Vagina (tissue), 2 donors: ENCODE data around the gene TSEN2. TPM values are rescaled to one million over a fixed set of nuclear protein-coding genes. Genes with fewer than 3 reads are reported as not detected.
A peak's percentile ranks its signal among the peaks of the same experiment; 100 is the strongest.

ENCODE experiments used
- DNase-seq, 2 donors: peaks; one replicate each; pipeline ENCODE4 v3.0.0-alpha.2; 2017; ENCODE audit errors: extremely low spot score in 2 of 2
- H3K27ac ChIP-seq: fragments of 200-600 bp; sonication (generic); one replicate; pipeline ENCODE4 v1.5.1; 2019
- H3K27me3 ChIP-seq: fragments of 200-600 bp; sonication (generic); one replicate; pipeline ENCODE4 v1.5.1; 2019
- H3K36me3 ChIP-seq, 2 donors: fragments of 200-600 bp; sonication (generic); one replicate each; pipeline ENCODE4 v1.5.1; 2017 to 2019
- H3K4me1 ChIP-seq: fragments of 200-600 bp; sonication (generic); one replicate; pipeline ENCODE4 v1.5.1; 2019
- H3K4me3 ChIP-seq, 2 donors: fragments of 200-600 bp; sonication (generic); 1 replicate in 1 of 2; 2 replicates in 1 of 2; pipeline ENCODE4 v1.5.1; 2016 to 2019
- H3K9me3 ChIP-seq: fragments of 200-600 bp; sonication (generic); one replicate; pipeline ENCODE4 v1.5.1; 2019
- POLR2A ChIP-seq, 2 donors: fragments of 450-650 bp; IDR thresholded peaks; one replicate each; pipeline ENCODE4 v1.6.1; 2017; ENCODE audit warnings: antibody characterized with exemption in 2 of 2, mild to moderate bottlenecking in 2 of 2, moderate library complexity in 2 of 2
- POLR2AphosphoS5 ChIP-seq, 2 donors: sonication (generic); formaldehyde crosslinking; IDR thresholded peaks; one replicate each; pipeline ENCODE4 v1.9.0; 2017; ENCODE audit warnings: antibody characterized with exemption in 2 of 2, mild to moderate bottlenecking in 2 of 2, low read depth in 1 of 2; ENCODE audit not compliant: insufficient read depth in 1 of 2
- intact Hi-C: fragments of 100-400 bp; cut with DNase I; formaldehyde crosslinking; loops from one replicate; pipeline ENCODE4 v1.15.1; 2023
- total RNA-seq: library from RNA; depleted of rRNA; stranded (reverse); fragments of >200 nt; gene quantifications from one replicate; pipeline ENCODE4 v1.2.3, GENCODE V29; 2016
- TF ChIP-seq, protein P1 (sequence below), 3 experiments: fragments of 450-650 bp in 2 of 3; fragments of 200-600 bp in 1 of 3; sonication (generic) in 1 of 3; IDR thresholded peaks; one replicate each; pipeline ENCODE4 v1.5.1; 2017 to 2019; ENCODE audit warnings: antibody characterized with exemption in 3 of 3, mild to moderate bottlenecking in 2 of 3, moderate library complexity in 2 of 3

TSEN2 gene
- total RNA-seq, 1 donor from 2014 or later: 16.0 TPM

DNA sequence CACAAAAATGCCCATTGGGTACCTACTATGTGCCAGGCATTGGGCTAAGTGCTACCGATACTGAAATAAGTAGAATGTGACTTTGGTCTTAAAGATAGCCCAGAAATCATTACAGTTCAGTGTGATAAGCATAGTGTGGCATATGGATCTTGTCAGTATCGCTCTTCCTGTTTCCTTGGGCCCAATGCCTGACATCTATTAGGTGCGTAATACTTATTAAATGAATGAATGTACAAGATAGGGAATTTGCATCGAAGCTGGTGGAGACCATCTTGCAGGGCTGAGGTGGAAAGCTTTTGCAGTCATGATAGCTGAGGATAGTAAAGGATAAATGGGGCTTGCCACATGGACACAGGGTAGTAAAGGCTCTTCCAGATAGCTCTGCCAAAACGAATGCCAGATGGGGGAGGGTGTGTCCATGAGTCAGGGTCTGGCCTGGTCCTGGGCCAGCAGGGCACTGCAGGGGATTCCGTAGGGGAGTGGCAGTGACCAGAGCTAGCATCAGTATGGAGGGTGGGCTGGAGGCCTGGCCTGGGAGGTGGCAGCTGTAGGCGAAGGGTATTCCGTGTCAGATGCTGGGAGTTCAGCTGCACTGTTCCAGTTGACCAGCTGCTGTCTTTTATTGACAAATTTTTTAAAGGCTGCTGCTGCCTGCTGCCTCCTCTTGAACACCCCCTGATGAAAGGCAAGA, 23.5 kb downstream of the TSEN2 start:
- intact Hi-C loops: no loop called here
- DNase-seq: no peak
- peaks cover 0 to 36% of the 10 kb centered on the region in 2 donors for H3K36me3 ChIP-seq
- peaks cover 27% of the 10 kb centered on the region for H3K4me1 ChIP-seq
- H3K27ac ChIP-seq: peak overlapping the region; percentile 78
- no peaks in the 10 kb centered on the region for H3K9me3 ChIP-seq
- H3K4me3 ChIP-seq: no peak overlapping the region
- TF ChIP-seq, protein P1, sequence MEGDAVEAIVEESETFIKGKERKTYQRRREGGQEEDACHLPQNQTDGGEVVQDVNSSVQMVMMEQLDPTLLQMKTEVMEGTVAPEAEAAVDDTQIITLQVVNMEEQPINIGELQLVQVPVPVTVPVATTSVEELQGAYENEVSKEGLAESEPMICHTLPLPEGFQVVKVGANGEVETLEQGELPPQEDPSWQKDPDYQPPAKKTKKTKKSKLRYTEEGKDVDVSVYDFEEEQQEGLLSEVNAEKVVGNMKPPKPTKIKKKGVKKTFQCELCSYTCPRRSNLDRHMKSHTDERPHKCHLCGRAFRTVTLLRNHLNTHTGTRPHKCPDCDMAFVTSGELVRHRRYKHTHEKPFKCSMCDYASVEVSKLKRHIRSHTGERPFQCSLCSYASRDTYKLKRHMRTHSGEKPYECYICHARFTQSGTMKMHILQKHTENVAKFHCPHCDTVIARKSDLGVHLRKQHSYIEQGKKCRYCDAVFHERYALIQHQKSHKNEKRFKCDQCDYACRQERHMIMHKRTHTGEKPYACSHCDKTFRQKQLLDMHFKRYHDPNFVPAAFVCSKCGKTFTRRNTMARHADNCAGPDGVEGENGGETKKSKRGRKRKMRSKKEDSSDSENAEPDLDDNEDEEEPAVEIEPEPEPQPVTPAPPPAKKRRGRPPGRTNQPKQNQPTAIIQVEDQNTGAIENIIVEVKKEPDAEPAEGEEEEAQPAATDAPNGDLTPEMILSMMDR (IDR thresholded peaks at IDR 0.05): no peak
- TF ChIP-seq POLR2AphosphoS5 (IDR thresholded peaks at IDR 0.05; ENCODE audit: insufficient read depth in 1 of 2, low read depth in 1 of 2): peak in 1 of 2 donors; percentile 45
- no peaks in the 10 kb centered on the region for H3K27me3 ChIP-seq

DNA sequence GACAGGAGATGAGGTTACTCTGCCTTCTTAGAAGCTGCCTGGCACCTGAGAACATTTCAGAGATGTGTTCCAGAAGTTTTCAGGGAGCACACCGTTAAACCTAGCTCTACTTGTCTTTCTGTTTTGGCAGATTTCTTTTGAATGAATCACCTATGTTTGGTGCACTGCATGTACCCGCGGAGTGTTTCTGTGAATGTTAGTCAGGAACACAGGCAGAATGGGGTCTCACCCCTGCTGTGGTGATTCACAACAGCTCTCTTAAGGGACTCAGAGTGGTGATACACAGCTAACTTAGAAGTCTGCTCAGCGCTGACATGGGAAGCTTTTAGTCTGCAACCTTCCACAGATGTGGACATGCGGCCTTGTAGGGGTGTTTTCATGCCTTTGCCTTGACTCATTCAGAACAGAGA, 24.0 kb downstream of the TSEN2 start:
- Histone ChIP-seq H3K4me1 (peaks cover 27% of the 10 kb centered on the region), H3K27me3 (no peaks in the 10 kb centered on the region), H3K9me3 (no peaks in the 10 kb centered on the region), H3K4me3 (no peak overlapping the region), H3K36me3 (peaks cover 0 to 34% of the 10 kb centered on the region in 2 donors), H3K27ac (peak overlapping the region; percentile 78)
- DNase-seq: peak in 1 of 2 donors; percentile 89
- intact Hi-C loops: no loop called here
- peak in 1 of 2 donors; percentile 51 for TF ChIP-seq POLR2AphosphoS5 (IDR thresholded peaks at IDR 0.05; ENCODE audit: insufficient read depth in 1 of 2, low read depth in 1 of 2)
- TF ChIP-seq POLR2A (IDR thresholded peaks at IDR 0.05): no peak
- TF ChIP-seq, protein P1 (IDR thresholded peaks at IDR 0.05): no peak

DNA sequence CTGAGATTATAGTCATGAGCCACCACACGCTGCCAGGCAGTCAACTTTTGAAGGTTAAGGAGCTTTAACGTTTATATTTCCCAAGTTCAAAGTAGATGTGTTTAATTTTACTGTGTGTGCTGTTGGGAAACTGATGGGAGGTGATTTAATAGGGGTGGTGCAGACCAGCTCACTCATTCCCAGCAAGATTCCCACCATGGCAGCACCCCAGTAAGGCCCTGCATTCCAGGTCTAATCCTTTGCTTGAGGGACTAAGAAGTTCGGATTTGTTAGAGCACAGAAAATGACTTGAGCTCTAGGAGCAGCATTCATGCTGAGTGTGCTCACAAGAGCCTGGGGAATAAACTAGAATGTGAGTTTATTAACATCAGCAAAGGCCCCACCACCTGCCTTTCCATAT, 25.2 kb downstream of the TSEN2 start:
- Histone ChIP-seq H3K36me3 (peaks cover 0 to 22% of the 10 kb centered on the region in 2 donors), H3K4me1 (peaks cover 27% of the 10 kb centered on the region), H3K9me3 (no peaks in the 10 kb centered on the region), H3K27me3 (no peaks in the 10 kb centered on the region), H3K4me3 (no peak overlapping the region), H3K27ac (peak overlapping the region; percentile 78)
- DNase-seq: no peak
- TF ChIP-seq POLR2AphosphoS5 (IDR thresholded peaks at IDR 0.05; ENCODE audit: insufficient read depth in 1 of 2, low read depth in 1 of 2) (no peak), POLR2A (IDR thresholded peaks at IDR 0.05) (no peak)
- TF ChIP-seq, protein P1 (IDR thresholded peaks at IDR 0.05): no peak
- intact Hi-C loops: no loop called here

DNA sequence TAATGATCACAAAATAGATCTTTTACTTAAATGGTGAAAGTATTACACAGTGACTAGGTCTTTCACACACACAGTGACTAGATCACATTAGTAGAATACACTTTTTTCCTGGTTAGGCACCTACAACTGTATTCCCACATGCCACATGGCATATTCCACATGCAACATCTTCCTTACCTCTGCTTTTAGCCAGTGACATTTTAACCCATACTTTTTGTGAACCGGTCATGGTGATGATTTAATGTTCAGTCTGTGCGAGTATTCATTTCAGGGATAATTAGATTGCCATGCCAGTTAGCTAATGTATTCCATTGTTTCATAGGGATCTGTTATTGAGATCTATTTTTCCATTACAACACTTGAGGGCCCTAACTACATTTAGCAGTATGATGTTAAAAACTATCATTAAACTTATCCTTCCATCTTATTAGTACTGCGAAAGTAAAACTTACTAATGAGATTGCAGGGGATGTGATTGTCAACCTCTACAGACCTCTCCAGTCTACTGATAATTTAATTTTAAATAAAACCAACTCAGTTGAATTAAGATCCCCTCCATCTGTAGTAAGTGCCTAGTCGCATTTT, 28.3 kb downstream of the TSEN2 start:
- intact Hi-C loops: no loop called here
- Histone ChIP-seq H3K27ac (no peak overlapping the region), H3K4me1 (peaks cover 20% of the 10 kb centered on the region), H3K27me3 (no peaks in the 10 kb centered on the region), H3K36me3 (no peaks in the 10 kb centered on the region), H3K4me3 (no peak overlapping the region), H3K9me3 (no peaks in the 10 kb centered on the region)
- DNase-seq: no peak
- TF ChIP-seq, protein P1 (IDR thresholded peaks at IDR 0.05): no peak
- TF ChIP-seq POLR2AphosphoS5 (IDR thresholded peaks at IDR 0.05; ENCODE audit: insufficient read depth in 1 of 2, low read depth in 1 of 2) (no peak), POLR2A (IDR thresholded peaks at IDR 0.05) (no peak)
